H1 (cell line): ENCODE results near the gene KRT3. TPM values are rescaled to one million over a fixed set of nuclear protein-coding genes. Genes with fewer than 3 reads are reported as not detected.

Experiments used
- polyA plus RNA-seq, 7 experiments: library from polyadenylated mRNA; depleted of rRNA in 3 of 7; stranded (reverse) in 5 of 7; unstranded in 2 of 7; fragments of >200 nt in 5 of 7; fragments of 200-250 nt in 2 of 7; gene quantifications; 1 replicate in 5 of 7; 2 replicates in 1 of 7; 4 replicates in 1 of 7; pipeline versions ENCODE4 v1.2.1 to v1.2.3, GENCODE V29; 2011 to 2013; ENCODE audit warnings: missing spikeins in 2 of 7, mixed read lengths in 2 of 7
- total RNA-seq: library from RNA; stranded (reverse); fragmentation: NEBNext Ultra II Directional; extraction: Animal tissue kit (Norgen Biotek cat#: 25700); gene quantifications from 2 replicates; pipeline ENCODE4 v1.2.1, GENCODE V29; 2021
- TF ChIP-seq, protein P1 (sequence below), 3 experiments: IDR thresholded peaks; 1 replicate in 2 of 3; 2 replicates in 1 of 3; pipeline versions ENCODE4 v1.5.1 to v1.6.1; 2011; ENCODE audit warnings: low read length in 3 of 3, mild to moderate bottlenecking in 3 of 3, inconsistent platforms in 2 of 3, low read depth in 1 of 3, moderate library complexity in 1 of 3; ENCODE audit not compliant: insufficient read depth in 1 of 3; ENCODE audit errors: control extremely low read depth in 1 of 3

The KRT3 gene
- total and polyA plus RNA-seq, 2 of the 8 experiments (the other 6 are each of a cell fraction or from before 2014, with no cell fraction given): not detected

DNA sequence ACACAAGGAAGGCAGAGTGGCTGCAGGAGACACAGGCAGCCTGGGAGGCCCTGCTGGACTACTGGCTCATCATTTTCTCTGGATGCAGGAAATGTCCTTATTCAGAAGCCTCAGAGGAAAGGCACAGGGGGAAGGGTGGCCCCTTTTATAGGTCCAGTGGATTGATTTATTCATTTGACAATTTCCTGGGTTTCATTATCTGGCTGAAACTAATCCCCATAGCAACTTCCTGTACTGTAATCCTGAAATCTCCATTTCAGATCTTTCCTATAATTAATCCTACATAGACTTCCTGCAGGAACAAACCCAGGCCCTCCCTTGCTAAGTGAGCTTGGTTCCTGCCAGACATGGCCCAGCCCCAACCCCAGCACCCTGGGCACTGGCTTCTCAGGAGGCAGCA is 41.8 kb downstream of the KRT3 start (continued):
- TF ChIP-seq, protein P1, sequence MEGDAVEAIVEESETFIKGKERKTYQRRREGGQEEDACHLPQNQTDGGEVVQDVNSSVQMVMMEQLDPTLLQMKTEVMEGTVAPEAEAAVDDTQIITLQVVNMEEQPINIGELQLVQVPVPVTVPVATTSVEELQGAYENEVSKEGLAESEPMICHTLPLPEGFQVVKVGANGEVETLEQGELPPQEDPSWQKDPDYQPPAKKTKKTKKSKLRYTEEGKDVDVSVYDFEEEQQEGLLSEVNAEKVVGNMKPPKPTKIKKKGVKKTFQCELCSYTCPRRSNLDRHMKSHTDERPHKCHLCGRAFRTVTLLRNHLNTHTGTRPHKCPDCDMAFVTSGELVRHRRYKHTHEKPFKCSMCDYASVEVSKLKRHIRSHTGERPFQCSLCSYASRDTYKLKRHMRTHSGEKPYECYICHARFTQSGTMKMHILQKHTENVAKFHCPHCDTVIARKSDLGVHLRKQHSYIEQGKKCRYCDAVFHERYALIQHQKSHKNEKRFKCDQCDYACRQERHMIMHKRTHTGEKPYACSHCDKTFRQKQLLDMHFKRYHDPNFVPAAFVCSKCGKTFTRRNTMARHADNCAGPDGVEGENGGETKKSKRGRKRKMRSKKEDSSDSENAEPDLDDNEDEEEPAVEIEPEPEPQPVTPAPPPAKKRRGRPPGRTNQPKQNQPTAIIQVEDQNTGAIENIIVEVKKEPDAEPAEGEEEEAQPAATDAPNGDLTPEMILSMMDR (IDR thresholded peaks at IDR 0.05; ENCODE audit: control extremely low read depth in 1 of 3, insufficient read depth in 1 of 3, low read depth in 1 of 3, low read length in 3 of 3): no peak
